HG03575 (cell line): Measurements from ENCODE around the gene TNFRSF6B.

Experiments
- ATAC-seq: cut with Tn5 transposase; IDR thresholded peaks from one replicate; pipeline ENCODE4 v1.9.1; 2021; ENCODE audit not compliant: unreplicated experiment, insufficient number of reproducible peaks, low FRiP score; ENCODE audit errors: extremely low read depth

TNFRSF6B gene

GRCh38 chr20:63681609-63682142, 14.8 kb upstream of the TNFRSF6B start:
- ATAC-seq: no peak

- ATAC-seq: no peak
These were observed 13.9 kb upstream of the TNFRSF6B start for GRCh38 chr20:63682384-63683139.

GRCh38 chr20:63685269-63686026, 11.0 kb upstream of the TNFRSF6B start:
- ATAC-seq: no peak

- ATAC-seq: no peak
These were observed 10.4 kb upstream of the TNFRSF6B start for GRCh38 chr20:63686094-63686491.

- ATAC-seq: no peak
These were observed 9.7 kb upstream of the TNFRSF6B start for GRCh38 chr20:63686492-63687321.

GRCh38 chr20:63687419-63688178, 8.9 kb upstream of the TNFRSF6B start:
- no peak for ATAC-seq

GRCh38 chr20:63688228-63689045, 8.0 kb upstream of the TNFRSF6B start:
- no peak for ATAC-seq

GRCh38 chr20:63689046-63690002, 7.1 kb upstream of the TNFRSF6B start:
- ATAC-seq: no peak

- no peak for ATAC-seq
These were observed 6.2 kb upstream of the TNFRSF6B start for GRCh38 chr20:63690003-63690897.

GRCh38 chr20:63690898-63691710, 5.3 kb upstream of the TNFRSF6B start:
- no peak for ATAC-seq

GRCh38 chr20:63691711-63692435, 4.6 kb upstream of the TNFRSF6B start:
- ATAC-seq: no peak

- no peak for ATAC-seq
These were observed 3.9 kb upstream of the TNFRSF6B start for GRCh38 chr20:63692436-63693082.

- no peak for ATAC-seq
These were observed 3.2 kb upstream of the TNFRSF6B start for GRCh38 chr20:63693083-63693732.
